Stimulated activated CD4-positive, alpha-beta T cell treated with anti-CD3 and anti-CD28 coated beads, Interleukin-1b, Interleukin-23, amount 100 ng/mL, for 48 hours (primary cell): ENCODE measurements around the gene CASK.
"Not testable (repeated sequence)": the region's sequence is repeated elsewhere in the genome, so short reads cannot be mapped to it uniquely, and the experiment has no call there.

Experiments
- DNase-seq: peaks from one replicate; pipeline ENCODE4 v3.0.0-alpha.2; 2020

The CASK gene

GRCh38 chrX:41607264-41607832 is 316.0 kb downstream of the CASK start:
- no peak for DNase-seq

DNA sequence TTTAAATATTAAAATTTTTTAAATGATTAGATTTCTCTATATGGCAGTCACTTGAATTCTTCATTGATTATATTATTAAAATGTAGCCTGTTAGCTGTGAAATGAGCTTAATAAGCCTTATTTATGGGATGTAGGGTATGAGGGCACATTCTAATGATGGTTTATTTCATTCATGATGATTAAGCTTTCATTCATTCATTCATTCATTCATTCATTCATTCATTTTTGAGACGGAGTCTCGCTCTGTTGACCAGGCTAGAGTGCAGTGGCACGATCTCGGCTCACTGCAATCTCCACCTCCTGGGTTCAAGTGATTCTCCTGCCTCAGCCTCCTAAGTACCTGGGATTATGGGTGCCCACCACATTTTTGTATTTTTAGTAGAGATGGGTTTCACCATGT is 317.3 kb downstream of the CASK start:
- DNase-seq: not testable (repeated sequence)

DNA sequence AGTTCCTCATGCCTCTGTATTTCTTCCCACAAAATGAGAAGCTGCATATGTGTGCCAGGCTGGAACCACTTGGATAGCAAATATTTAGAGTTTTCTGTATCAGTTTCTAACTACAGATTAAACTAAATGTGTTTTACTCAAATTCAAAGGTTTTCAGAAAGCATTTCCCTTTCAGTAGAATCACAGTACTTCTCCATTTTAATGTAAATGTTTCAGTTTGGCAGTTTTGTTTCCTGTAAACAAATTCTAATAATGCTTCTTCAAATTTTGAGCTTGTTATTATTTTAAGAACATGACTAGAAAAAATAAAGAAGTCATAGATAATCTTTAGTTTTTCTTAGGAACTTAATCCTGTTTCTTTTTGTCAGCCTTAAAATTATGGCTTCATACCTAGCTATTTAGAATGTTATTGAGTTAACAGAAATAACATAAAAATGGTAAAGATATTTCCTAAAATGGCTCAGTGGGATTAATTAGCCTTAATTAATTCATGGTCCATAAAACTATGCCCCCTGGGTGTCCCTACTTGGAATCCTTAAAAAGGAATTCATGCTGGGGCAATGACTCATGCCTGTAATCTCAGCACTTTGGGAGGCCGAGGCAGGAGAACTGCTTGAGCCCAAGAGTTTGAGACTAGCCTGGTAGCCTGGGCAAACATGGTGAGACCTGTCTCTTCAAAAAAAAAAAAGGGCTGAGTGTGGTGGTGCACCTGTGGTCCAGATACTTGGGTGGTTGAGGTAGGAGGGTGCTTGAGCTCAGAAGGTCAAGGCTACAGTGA is 318.4 kb downstream of the CASK start:
- no peak for DNase-seq

GRCh38 chrX:41604177-41604576 is 319.2 kb downstream of the CASK start:
- no peak for DNase-seq

- no peak for DNase-seq
These were observed 319.8 kb downstream of the CASK start for GRCh38 chrX:41603596-41603995.

DNA sequence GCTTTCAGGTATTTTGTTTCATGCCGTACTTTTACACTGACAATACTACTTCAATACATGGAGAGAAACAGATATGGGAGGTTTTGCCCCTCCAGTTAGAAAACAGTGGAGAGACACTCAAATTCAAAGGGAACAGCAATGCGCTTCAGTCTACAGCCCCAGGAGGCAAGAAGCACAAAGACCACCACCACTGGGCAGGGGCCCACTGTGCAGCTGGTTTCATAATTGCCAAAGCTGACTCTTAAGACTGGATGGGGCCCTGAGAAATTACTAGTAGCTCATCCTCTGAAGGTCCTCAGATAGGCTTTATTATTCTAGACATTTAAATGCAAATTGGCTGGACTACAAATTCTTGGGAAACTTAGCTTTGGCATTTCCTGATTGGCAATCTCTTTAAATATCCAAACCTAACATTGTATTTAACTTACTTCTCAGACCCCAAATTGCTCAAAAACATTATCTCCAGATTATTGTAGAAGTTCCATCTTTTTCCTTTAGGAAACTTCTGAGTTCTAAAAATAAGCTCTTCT is 320.5 kb downstream of the CASK start:
- no peak for DNase-seq

DNA sequence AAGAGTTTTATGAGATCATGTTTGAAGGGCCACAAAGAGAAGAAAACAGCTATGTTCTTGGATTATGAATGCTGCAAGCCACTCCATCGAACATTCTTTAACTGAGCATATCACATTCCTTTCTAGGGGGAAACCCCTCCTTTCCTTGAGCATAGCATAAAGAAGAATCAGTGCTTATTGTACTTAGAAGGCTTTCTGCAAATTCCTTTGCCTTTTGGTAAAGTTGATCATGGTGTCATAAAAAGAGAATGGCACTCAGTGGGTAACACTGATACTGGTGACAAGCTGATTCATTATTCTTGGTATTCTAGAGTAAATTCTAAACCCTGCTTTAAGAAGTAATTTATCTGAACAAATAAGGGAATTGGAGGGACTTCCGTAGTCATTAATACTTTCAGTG is 323.1 kb downstream of the CASK start:
- no peak for DNase-seq

- DNase-seq: no peak
These were observed 323.8 kb downstream of the CASK start for GRCh38 chrX:41599507-41599906.

GRCh38 chrX:41596596-41596995 is 326.8 kb downstream of the CASK start:
- DNase-seq: no peak

- DNase-seq: no peak
These were observed 328.7 kb downstream of the CASK start for GRCh38 chrX:41594634-41595033.

DNA sequence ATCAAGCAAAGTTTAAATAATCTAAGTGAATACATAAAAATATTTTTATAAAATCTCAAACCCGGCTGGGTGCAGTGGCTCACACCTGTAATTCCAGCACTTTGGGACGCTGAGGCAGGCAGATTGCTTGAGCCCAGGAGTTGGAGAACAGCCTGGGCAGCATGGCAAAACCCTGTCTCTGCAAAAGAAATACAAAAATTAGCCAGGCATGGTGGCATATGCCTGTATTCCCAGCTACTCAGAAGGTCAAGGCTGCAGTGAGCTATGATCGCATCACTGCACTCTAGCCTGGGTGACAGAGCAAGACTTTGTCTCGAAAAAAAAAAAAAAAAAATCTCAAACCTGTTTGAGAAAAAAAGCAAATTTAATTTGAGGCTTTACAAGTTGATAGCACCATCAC is 331.4 kb downstream of the CASK start:
- no peak for DNase-seq

GRCh38 chrX:41590641-41591040 is 332.7 kb downstream of the CASK start:
- no peak for DNase-seq

GRCh38 chrX:41589634-41590270 is 333.6 kb downstream of the CASK start:
- DNase-seq: no peak

- no peak for DNase-seq
These were observed 335.1 kb downstream of the CASK start for GRCh38 chrX:41588271-41588670.

DNA sequence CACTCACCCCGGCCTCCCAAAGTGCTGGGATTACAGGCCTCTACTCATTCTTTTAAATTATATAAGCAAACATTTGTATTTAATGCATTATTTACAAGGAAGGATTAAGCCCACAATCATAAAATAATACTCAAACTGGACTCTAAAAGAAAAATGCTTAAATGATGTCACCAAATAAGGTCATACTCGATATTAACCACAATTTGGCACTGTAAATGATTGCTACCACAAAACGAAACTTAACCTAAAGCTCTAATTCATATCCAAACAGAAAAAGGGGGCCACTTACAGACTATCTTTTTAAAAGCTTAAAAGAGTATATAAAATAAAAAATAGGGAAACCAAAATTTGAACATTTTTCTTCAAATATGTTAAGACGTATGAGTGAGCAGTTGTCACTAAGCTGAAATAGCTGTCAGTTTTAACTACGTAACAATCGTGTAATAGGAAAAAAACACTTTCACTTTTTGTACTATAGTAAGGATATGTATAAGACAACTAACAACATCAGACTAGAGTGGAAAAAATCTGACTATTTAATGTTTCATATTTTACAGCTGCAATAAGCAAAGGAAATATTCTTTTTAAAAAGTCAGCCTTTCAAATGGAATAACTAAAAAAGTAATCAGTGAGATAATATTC is 342.8 kb downstream of the CASK start:
- no peak for DNase-seq

GRCh38 chrX:41563876-41564275 is 359.5 kb downstream of the CASK start:
- no peak for DNase-seq

GRCh38 chrX:41561045-41561444 is 362.3 kb downstream of the CASK start:
- peak; percentile 35 for DNase-seq

DNA sequence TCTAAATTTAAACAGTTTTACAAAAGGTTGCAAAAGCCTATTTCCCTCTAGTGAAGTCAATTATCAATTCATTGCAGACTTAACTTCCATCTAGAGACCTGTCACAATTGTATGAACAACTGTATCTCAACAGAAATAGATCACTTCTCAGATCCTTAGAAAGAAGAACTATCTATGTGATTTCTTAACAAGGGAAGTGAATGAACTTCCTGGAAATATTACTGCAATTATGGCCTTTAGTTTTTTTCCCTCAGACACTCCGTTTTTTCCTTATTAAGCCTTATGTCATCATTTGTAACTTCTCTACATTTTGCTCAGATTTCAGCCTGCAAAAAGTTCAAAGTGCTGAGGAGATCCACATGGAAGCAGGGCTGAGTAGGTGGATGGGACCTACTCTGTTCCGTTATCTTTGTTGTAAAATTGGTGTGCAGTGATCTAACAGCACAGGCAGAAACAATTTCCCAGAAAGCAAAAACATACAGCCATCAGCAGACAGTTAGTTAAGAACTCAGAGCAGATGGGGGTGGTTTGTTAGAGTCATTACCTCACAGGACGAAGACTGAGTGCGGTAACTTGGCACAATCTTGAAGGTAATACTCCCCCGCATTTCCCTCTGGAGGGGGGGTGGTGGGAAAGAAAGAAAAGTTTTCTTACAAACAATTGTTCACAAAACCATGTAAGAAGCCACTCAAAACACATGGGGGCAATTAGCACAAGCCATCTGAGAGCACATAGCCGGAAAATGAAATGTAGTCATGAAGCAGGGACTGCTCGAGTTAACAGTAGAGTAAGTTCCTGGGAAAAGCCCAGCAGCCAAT is 363.9 kb downstream of the CASK start:
- peak; percentile 3 for DNase-seq

DNA sequence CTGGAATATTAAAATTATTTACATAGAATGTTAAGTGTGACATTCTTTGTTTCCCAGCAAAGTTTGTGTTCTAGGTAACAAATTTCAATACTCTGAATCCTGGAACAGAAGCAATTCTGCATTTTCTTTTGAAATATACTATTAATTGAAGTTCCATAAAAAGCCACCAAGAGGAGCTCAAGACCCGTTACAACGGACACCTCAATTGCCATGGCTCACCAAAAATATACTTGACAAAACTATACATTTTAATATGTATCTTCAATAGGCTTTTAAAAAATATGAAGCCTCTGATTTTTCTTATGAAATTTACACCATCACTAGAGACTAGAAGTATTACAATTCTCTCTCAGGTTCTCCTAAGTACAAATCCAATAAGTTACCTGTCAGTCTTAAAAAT is 364.8 kb downstream of the CASK start:
- DNase-seq: no peak

- DNase-seq: no peak
These were observed 366.4 kb downstream of the CASK start for GRCh38 chrX:41556958-41557357.

DNA sequence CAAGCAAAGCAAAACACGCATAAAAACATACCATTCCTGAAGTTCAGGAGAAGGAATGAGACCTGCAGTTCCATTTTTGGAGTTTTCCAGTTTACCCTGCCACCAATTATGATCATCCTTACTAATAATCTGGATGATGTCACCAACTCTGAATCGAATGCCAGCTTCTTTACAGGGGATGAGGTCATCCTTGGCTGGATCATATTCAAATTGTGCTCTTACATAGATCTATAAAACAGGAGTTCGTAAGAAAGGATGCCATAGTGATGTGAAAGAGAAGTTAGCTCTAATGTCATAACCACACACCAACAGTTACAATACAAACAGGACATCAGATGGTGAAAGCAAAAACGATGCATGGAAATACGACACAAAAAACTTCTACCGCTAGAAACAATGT is 369.7 kb downstream of the CASK start:
- DNase-seq: no peak

- no peak for DNase-seq
These were observed 374.9 kb downstream of the CASK start for GRCh38 chrX:41548411-41548810.

DNA sequence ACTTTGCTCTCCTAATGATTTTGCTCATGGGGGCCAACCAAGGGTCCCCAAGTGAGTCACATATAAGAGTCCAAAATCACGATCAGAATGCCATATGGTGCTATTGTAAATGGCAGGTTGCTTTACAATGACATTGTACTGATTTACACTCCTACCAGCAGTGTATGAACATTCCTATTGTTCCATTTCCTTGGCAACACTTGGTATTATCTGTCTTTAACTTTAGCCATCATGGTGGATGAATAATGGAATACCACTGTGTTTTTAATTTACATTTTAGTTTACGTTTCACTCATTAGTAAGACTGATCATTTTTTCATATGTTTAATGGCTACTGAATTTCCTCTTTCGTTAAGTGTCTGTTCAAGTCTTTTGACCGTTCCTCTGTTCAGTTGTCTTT is 379.7 kb downstream of the CASK start:
- DNase-seq: no peak
